Measurements from ENCODE around the gene REC114. TPM values are rescaled to one million over a fixed set of nuclear protein-coding genes. Genes with fewer than 3 reads are reported as not detected.

REC114 gene
- total and polyA plus RNA-seq, 2 donors (not counting 3 experiments of a cell fraction or from before 2014, with no cell fraction given) = not detected

DNA sequence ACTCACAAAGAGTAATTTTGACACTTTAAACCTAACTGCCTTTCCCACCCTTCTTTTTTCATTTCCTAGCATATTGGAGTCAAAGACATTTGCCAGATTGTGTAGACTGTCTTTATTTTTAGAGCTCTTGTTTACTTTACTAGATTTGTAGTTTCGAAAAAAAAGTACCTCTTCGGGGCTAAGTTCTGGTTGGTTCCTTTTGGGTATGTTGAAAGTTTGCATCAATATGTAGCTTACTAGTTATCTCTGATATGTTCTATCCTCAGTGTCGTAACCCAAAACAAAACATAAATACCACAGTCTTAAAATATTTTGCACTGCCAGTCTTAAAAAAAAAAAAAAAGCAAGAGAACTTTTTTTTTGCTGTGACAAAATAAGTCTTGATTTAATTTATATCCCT, 52.2 kb downstream of the REC114 start:
- H3K27me3 ChIP-seq (ENCODE audit: control insufficient read depth in 2 of 2, insufficient read depth in 2 of 2, low read length in 2 of 2) = peaks cover 0 to 2% of the 10 kb centered on the region in 2 experiments
- dilution Hi-C loops (cut with MboI; ENCODE audit: extremely low pct_ligation_motif_present, low sequenced_read_pairs) = no loop called here
- H3K4me1 ChIP-seq (ENCODE audit: control insufficient read depth, extremely low read depth, insufficient read depth, low read length) = no peaks in the 10 kb centered on the region
- FAIRE-seq (no peak), DNase-seq (ENCODE audit: low read depth, low spot score) (no peak)
- intact Hi-C loops (cut with micrococcal nuclease) = no loop called here
- H4K20me1 ChIP-seq (replicated peaks; ENCODE audit: control insufficient read depth, extremely low read depth, insufficient read depth, low read length) = no peaks in the 10 kb centered on the region
- H3K4me2 ChIP-seq (ENCODE audit: insufficient read depth, low read length) = no peak overlapping the region
- no peaks in the 10 kb centered on the region for H3K36me3 ChIP-seq (ENCODE audit: control insufficient read depth in 2 of 2, extremely low read depth in 1 of 2, insufficient read depth in 2 of 2, low read length in 2 of 2)
- no peaks in the 10 kb centered on the region for H3K9me1 ChIP-seq (replicated peaks; ENCODE audit: control insufficient read depth, extremely low read depth, insufficient read depth, low read length)
- H2AFZ ChIP-seq (ENCODE audit: low read depth, low read length) = no peak overlapping the region
- BruUV-seq (replicated peaks) = no TSS peak
- ChIA-PET POLR2A (no interaction called here), CTCF (interaction anchor here (0.6 to 2.3 kb wide), 5 partner anchors 12 to 357 kb away, joined by 3 to 6 read pairs (median 3); no protein-coding TSS in a partner anchor)
- no peak overlapping the region for H3K9ac ChIP-seq (replicated peaks; ENCODE audit: extremely low read depth, insufficient read depth, low read length)
- H3K9me3 ChIP-seq (replicated peaks; ENCODE audit: control insufficient read depth, insufficient read depth, low read length) = no peaks in the 10 kb centered on the region
- no peak overlapping the region for H3K4me3 ChIP-seq (replicated peaks in 1 of 3; ENCODE audit: insufficient read depth in 1 of 3, low read depth in 1 of 3, low read length in 3 of 3)
- TF ChIP-seq, protein P1, sequence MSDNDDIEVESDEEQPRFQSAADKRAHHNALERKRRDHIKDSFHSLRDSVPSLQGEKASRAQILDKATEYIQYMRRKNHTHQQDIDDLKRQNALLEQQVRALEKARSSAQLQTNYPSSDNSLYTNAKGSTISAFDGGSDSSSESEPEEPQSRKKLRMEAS (IDR thresholded peaks at IDR 0.05; ENCODE audit: insufficient read depth, insufficient read length) = no peak
- no peak for TF ChIP-seq JUN (IDR thresholded peaks at IDR 0.05; ENCODE audit: borderline replicate concordance, insufficient read depth, insufficient read length, low read depth)
- no peaks in the 10 kb centered on the region for H3K79me2 ChIP-seq (ENCODE audit: control insufficient read depth, insufficient read depth, low read length)
- no peak overlapping the region for H3K27ac ChIP-seq (ENCODE audit: insufficient read depth, low read depth, low read length)

DNA sequence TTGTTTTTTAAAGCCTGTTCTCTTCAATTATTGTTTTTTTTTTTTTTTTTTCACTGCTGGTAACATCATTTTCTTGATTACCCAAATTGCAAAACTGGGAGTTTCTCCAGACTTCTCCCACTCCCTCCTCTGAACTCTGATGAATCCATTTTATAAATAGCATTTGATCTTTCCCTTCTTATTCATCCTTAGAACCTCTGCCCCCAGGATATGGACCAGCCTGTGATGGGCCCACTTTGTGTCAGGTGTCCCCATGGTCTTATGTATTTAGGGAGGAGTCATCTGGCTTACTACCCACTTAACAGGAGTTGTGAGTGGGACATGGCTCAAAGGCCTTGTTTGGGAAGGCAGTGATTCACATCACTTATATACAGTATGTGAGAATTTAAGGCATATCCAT, 57.7 kb downstream of the REC114 start:
- ChIA-PET POLR2A (no interaction called here), CTCF (no interaction called here)
- H3K79me2 ChIP-seq (ENCODE audit: control insufficient read depth, insufficient read depth, low read length) = no peaks in the 10 kb centered on the region
- no peaks in the 10 kb centered on the region for H4K20me1 ChIP-seq (replicated peaks; ENCODE audit: control insufficient read depth, extremely low read depth, insufficient read depth, low read length)
- BruUV-seq (replicated peaks) = no TSS peak
- H3K9me3 ChIP-seq (replicated peaks; ENCODE audit: control insufficient read depth, insufficient read depth, low read length) = no peaks in the 10 kb centered on the region
- H3K4me2 ChIP-seq (ENCODE audit: insufficient read depth, low read length) = no peak overlapping the region
- H3K4me1 ChIP-seq (ENCODE audit: control insufficient read depth, extremely low read depth, insufficient read depth, low read length) = no peaks in the 10 kb centered on the region
- no peak overlapping the region for H3K9ac ChIP-seq (replicated peaks; ENCODE audit: extremely low read depth, insufficient read depth, low read length)
- FAIRE-seq (no peak), DNase-seq (ENCODE audit: low read depth, low spot score) (no peak)
- no peak overlapping the region for H3K27ac ChIP-seq (ENCODE audit: insufficient read depth, low read depth, low read length)
- H3K4me3 ChIP-seq (replicated peaks in 1 of 3; ENCODE audit: insufficient read depth in 1 of 3, low read depth in 1 of 3, low read length in 3 of 3) = no peak overlapping the region
- TF ChIP-seq JUN (IDR thresholded peaks at IDR 0.05; ENCODE audit: borderline replicate concordance, insufficient read depth, insufficient read length, low read depth) (no peak), GATA2 (IDR thresholded peaks at IDR 0.05; ENCODE audit: insufficient read depth, insufficient read length, low read depth, low read length) (no peak), MYC (IDR thresholded peaks at IDR 0.05; ENCODE audit: low read depth, low read length) (no peak), POLR2A (IDR thresholded peaks at IDR 0.05; ENCODE audit: low read depth, low read length) (no peak), POLR2AphosphoS5 (IDR thresholded peaks at IDR 0.05; ENCODE audit: insufficient read depth, low read depth, low read length) (no peak), FOS (IDR thresholded peaks at IDR 0.05; ENCODE audit: borderline replicate concordance, insufficient read depth, low read length) (no peak), EZH2 (IDR thresholded peaks at IDR 0.05; ENCODE audit: borderline replicate concordance, low read depth, low read length, severe bottlenecking) (no peak)
- TF ChIP-seq, protein P1 (IDR thresholded peaks at IDR 0.05; ENCODE audit: insufficient read depth, insufficient read length) = no peak
- TF ChIP-seq, protein P2, sequence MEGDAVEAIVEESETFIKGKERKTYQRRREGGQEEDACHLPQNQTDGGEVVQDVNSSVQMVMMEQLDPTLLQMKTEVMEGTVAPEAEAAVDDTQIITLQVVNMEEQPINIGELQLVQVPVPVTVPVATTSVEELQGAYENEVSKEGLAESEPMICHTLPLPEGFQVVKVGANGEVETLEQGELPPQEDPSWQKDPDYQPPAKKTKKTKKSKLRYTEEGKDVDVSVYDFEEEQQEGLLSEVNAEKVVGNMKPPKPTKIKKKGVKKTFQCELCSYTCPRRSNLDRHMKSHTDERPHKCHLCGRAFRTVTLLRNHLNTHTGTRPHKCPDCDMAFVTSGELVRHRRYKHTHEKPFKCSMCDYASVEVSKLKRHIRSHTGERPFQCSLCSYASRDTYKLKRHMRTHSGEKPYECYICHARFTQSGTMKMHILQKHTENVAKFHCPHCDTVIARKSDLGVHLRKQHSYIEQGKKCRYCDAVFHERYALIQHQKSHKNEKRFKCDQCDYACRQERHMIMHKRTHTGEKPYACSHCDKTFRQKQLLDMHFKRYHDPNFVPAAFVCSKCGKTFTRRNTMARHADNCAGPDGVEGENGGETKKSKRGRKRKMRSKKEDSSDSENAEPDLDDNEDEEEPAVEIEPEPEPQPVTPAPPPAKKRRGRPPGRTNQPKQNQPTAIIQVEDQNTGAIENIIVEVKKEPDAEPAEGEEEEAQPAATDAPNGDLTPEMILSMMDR (IDR thresholded peaks at IDR 0.05; ENCODE audit: extremely low read depth in 1 of 2, insufficient read depth in 1 of 2, low read depth in 1 of 2, low read length in 2 of 2) = no peak
- no peaks in the 10 kb centered on the region for H3K36me3 ChIP-seq (ENCODE audit: control insufficient read depth in 2 of 2, extremely low read depth in 1 of 2, insufficient read depth in 2 of 2, low read length in 2 of 2)
- no peak overlapping the region for H2AFZ ChIP-seq (ENCODE audit: low read depth, low read length)
- intact Hi-C loops (cut with micrococcal nuclease) = no loop called here
- dilution Hi-C loops (cut with MboI; ENCODE audit: extremely low pct_ligation_motif_present, low sequenced_read_pairs) = no loop called here
- no peaks in the 10 kb centered on the region for H3K9me1 ChIP-seq (replicated peaks; ENCODE audit: control insufficient read depth, extremely low read depth, insufficient read depth, low read length)
- H3K27me3 ChIP-seq (ENCODE audit: control insufficient read depth in 2 of 2, insufficient read depth in 2 of 2, low read length in 2 of 2) = no peaks in the 10 kb centered on the region
